ENCODE measurements around the gene MMP24OS.

- TF ChIP-seq CTCF (conservative IDR thresholded peaks at IDR 0.05 in 1 of 2, IDR thresholded peaks at IDR 0.05 in 1 of 2; ENCODE audit: extremely low read depth in 1 of 2, insufficient read depth in 1 of 2, low read depth in 1 of 2, low read length in 2 of 2) = no peak
- no peak for TF ChIP-seq EZH2 (IDR thresholded peaks at IDR 0.05; ENCODE audit: borderline replicate concordance, low read length)
These were observed 40.7 kb upstream of the MMP24OS start for GRCh38 chr20:35318502-35319157.

All from mammary epithelial cell (primary cell).